ENCODE data around the gene TSPAN12.
"Not testable (repeated sequence)": the region's sequence is repeated elsewhere in the genome, so short reads cannot be mapped to it uniquely, and the experiment has no call there.

The TSPAN12 gene

GRCh38 chr7:120857588-120858573, at the start of gene TSPAN12:
Gene TSPAN12 (minus strand): TSS chr7:120858144. CDS start chr7:120856763, 1,381 bp downstream.
- no peak for FAIRE-seq

- FAIRE-seq = no peak
Observed at GRCh38 chr7:120898715-120899499, 41.0 kb upstream of the TSPAN12 start.

DNA sequence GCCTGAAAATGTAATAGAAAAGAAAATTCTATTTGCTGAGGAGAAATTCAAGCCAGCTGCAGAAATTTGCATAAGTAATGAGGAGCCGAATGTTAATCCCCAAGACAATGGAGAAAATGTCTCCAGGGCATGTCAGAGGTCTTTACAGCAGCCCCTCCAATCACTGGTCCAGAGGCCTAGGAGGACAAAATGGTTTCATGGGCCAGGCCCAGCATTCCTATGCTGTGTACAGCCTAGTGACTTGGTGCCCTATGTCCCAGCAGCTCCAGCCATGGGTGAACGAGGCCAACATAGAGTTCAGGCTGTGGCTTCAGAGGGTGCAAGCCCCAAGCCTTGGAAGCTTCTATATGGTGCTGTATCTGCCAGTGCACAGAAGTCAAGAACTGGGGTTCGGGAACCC, 37.3 kb upstream of the TSPAN12 start:
- not testable (repeated sequence) for FAIRE-seq

DNA sequence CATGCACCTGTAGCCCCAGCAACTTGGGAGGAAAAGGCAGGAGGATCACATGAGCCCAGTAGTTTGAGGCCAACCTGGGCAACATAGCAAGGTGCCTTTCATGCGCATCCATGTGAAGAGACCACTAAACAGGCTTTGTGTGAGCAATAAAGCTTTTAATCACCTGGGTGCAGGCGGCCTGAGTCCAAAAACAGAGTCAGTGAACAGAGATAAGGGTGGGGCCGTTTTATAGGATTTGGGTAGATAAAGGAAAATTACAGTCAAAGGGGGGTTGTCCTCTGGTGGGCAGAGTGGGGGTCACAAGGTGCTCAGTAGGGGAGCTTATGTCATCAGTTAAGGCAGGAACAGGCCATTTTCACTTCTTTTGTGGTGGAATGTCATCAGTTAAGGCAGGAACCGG, 27.7 kb upstream of the TSPAN12 start:
- not testable (repeated sequence) for FAIRE-seq

GRCh38 chr7:120877701-120878100, 19.8 kb upstream of the TSPAN12 start:
- no peak for FAIRE-seq

DNA sequence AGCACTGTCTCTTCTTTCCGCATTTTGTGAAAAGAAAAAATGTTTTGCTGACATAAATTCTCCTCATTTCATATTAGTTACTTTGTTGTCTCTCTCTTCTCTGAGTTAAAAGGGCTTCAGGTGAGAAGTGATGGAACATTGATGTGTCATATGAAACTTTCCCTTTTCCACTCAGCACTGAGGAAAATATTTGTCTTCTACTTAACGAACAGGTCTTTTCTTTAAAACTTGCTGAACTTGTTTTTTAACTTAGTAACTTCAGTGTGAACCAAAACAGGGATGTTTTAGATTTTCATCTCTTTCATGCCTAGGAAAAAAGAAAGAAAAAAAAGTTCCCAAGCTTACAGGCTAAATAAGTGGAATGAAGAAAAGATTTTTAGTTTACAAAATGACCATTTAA, 19.0 kb upstream of the TSPAN12 start:
- FAIRE-seq = no peak

- FAIRE-seq = no peak
Observed at GRCh38 chr7:120874722-120875121, 16.8 kb upstream of the TSPAN12 start.

GRCh38 chr7:120874016-120874415, 16.1 kb upstream of the TSPAN12 start:
- FAIRE-seq = no peak

GRCh38 chr7:120873401-120873800, 15.5 kb upstream of the TSPAN12 start:
- FAIRE-seq = no peak

DNA sequence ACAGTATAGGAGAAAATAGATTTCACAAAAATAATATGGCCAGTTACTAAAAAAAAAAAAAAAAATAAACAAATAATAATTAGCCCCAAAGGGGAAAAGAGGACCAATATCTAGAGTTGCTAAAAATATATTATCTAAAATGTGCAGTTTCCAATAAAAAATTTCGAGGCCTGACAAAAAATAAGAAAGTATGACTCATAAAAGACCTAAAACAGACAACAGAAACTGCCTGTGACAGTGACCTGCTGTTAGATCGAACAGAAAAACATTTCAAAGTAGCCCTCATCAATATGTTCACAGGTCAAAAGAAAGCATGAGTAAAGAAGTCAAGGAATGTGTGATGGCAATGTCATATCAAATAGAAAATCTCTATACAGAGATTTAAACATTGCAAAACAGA, 11.8 kb upstream of the TSPAN12 start:
- no peak for FAIRE-seq

DNA sequence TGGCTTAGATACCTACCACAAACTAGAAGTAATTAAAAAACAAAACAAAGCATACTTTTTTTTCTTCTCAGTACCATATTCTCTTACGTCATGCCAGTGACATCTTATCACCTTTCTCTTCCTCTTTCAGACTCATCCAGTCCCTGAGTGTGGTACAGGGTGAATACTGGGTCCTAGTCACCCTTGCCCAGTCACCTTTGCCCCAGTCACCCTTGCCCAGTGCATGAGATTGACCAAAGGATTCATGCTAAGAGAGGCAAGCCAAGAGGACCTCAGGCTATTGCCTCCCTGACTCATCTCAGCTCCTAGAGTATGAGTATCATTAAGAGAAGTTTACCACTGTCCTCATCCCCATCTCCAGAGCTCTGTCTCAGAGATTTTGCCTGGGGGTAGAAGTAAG, 10.0 kb upstream of the TSPAN12 start:
- FAIRE-seq = no peak

DNA sequence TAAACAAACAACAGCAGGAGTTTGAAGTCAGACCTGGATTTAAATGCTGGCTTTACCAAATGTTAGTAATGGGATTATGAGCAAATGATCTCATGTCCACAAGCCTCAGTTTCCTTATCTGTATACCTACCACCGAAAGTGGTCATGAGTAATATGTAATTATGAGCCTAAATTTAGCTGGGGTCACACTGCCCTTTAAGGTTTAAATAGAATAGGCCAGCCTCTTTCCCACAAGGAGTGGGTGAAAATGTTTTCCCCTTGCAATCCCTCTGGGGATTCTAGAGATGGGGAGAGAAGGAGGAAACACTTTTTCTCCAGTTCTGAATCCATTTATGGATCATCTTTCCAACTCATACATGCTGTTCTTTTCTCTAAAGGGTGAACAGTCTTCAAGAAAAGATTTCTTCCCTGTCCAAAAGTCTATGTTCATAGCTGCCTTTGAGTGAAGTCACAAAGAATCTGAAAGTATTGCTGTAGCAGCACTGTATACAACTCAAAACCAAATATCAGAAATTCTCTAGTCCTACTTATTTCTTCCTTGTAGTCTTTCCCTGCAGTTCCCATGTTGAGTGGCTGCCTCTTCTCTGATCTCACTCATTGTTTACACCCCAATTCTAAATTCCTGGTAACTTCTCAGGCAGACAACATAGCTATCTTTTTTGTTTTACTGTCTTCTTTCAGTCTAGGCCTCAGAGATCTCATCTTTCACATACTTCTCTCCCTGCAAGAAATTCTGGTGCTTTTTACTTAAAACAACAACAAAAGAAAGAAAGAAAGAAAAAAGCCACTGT, 7.4 kb upstream of the TSPAN12 start:
- FAIRE-seq = no peak

DNA sequence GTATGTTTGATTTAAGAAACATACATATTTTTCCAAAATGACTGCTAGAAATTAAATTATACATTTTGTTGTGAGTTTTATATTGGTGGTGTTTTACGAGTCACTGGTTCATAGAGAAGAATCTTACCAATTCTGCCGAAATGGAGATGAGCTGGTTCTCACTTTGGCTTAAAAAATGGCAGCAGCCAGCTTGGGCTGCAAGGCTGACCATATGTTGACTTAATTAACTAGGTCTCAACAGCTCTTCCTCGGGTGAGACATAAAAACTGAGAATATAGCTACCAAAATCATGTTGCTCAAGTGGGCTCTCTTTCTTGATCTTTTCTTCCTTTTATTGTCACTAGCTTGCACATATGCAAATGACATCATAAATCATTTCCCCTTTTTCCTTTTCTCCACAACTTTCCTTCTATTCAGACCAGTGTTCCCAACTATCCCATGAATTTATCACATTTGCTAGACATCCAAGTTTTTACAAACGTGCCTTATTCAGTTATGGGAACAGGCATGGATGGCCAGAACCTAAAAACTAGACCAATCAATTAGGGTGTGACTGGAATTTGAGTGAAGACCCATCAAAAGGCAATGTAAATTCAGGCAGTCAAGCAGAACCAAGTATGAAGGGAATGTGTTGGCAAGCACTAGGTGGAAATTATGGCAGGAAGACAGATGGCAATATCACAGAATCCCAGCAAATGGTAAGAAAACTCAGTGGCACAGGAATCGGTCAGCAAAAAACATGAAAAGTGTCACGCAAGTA, 6.4 kb upstream of the TSPAN12 start:
- FAIRE-seq = no peak

- no peak for FAIRE-seq
Observed at GRCh38 chr7:120862987-120863590, 5.1 kb upstream of the TSPAN12 start.

DNA sequence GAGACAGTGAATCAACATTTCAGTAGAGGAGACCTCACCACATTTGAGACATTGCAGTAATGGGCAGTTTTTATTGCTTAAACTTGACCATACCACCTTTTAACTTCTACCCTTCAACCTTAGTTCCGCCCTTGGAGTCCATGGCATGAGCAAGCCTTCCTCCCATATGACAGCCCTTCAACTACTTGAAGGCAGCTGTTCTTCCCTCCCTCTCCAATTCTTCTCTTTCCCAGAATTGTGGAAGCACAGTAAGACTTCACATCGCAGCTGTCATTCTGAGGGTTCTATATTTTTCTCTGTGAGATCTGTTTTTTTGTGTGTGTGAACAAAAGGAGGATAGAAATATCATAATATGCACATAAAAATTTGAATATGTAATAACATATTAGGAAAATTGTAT, 2.2 kb upstream of the TSPAN12 start:
- FAIRE-seq = no peak

DNA sequence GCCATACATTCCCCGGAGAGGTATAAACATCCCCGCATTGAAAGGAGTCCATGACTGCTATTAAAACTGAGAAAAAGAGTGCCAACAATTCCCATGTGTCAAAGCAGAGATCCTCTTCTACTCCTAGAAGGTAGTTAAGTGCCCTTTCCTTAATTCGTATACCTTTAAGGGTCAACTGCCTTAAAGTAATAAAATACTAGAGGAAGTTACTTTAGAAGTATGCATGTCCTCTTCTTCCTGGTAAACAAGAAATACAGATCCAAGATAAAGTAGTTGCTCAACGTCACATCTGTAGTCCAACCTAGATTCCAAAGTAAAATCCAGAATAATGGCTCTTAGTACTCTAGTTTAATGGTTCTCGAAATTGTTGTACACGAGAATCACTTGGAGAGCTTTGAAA, 1.5 kb upstream of the TSPAN12 start:
- FAIRE-seq = no peak

DNA sequence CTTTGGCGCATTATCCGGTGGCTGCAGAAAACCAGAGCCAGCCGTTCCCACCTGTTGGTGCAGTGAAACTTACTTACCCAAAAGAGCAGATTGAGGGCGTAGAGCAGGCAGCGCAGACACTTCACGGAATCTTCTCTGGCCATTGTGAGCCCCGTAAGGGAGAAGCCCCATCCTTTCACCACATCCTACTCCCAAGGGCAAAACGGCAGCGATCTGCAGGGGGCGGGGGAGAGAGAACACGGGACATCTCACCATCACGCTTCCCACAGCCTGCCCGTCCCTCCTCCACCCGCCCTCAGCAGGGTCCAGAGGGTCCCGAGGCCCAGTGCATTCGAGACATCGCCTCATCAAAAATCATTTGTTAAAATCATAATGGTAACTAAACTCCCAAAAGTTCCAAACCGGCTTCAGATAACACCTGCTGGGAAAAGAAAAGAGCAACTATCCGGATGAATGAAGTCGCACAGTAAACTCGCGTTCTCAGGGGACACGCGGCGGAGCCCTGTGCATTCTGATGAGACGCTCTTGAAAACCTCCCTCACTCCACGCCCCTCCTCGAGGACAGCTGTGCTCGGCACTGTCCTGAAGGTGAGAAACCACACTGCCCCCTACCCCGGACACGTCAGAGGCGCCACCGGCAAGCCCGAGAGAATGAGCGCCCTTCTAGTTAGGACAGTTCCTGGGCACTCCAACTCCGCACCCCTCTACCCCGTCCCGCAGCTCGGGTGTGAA, 1.2 kb downstream of the TSPAN12 start:
- FAIRE-seq = no peak

GRCh38 chr7:120856198-120856597, 1.7 kb downstream of the TSPAN12 start:
- FAIRE-seq = no peak

DNA sequence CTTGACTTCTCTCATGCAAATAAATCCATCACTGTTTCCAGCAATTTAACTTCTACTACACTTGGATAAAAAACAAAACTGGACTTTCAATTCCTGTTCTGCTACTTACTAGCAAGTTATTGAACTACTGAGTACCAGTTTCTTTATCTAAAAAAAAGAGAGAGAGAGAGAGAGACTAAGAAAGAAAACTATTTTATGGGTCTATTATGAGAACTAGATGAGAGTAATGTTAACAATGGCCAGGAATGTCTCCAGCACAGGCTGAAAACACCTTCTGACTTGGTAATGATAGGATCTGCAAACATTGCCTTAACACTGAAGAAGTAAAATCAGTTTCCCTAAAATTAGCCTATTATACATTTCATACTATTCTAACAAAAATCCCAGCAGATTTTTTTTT, 5.2 kb downstream of the TSPAN12 start:
- FAIRE-seq = no peak

GRCh38 chr7:120843109-120843508, 14.8 kb downstream of the TSPAN12 start:
- FAIRE-seq = no peak

DNA sequence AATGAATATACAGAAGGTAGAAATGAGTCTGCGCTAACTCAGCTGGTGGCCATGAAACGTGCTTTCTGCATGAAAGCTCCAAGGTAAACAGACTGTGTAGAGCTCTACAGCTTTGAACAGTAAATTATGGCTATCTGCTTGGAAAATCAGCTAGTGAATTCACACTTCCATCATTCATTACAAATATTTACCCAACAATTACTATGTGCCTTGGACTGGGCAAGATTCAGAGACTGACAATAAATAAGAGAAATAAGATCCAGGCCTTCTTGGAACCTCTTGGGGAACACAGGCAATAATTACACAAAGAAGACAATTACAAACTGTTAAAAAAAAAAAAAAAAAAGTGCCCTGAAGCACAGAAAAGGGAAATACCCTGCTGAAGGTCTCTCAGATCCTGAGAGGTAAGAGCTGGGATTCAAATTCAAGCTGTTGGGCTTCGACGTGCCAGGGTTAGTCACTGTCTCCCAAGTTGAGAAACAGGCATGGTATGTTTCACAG, 15.8 kb downstream of the TSPAN12 start:
- no peak for FAIRE-seq
